Measurements from ENCODE around the gene ZNRF2.
A peak's percentile ranks its signal among the peaks of the same experiment; 100 is the strongest.
"Not testable (repeated sequence)": the region's sequence is repeated elsewhere in the genome, so short reads cannot be mapped to it uniquely, and the experiment has no call there.

The ZNRF2 gene

DNA sequence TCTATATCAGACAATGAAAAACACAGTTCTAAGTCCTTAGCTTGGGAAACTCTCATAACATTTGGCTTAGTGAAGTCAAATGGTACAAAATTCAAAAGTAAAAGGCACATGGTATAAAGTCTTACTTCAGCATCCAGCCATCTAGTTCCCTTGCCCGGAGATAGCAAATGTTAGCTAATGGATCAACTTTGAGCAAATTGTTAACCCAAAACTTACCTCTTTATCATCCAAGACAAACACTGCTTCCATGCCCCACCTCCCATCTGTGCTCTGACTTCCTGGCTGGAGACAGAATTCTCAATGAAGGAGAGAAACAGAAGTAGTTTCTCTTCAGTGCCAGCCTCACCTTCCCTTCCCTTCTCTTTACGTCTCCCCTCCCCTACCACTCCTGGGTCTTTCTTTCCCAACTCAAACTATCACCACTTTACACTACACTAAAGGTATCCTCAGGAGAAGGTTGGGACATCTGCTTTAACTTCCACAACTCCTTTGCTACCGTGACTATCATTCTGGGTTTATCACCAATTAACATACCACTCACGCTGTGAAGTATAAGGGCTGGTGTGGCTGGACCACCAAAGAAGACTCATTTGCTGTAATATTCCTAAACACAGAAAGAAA is 21.2 kb upstream of the ZNRF2 start:
- DNase-seq (ENCODE audit: low spot score), result no peak

DNA sequence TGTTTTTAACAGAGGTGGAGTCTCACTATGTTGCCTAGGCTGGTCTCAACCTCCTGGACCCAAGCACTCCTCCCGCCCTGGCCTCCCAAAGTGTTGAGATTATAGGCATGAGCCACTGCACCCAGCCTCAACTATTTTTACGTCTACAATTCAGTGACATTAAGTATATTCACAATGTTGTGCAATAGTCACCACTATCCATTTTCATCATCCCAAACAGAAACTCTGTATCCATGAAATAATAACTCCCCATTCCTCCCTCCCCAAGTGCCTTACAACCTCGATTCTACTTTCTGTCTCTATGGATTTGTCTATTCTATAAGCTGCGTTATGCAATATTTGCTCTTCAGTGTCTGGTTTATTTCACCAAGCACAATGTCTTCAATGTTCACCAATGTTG is 20.3 kb upstream of the ZNRF2 start:
- DNase-seq (ENCODE audit: low spot score), result no peak

DNA sequence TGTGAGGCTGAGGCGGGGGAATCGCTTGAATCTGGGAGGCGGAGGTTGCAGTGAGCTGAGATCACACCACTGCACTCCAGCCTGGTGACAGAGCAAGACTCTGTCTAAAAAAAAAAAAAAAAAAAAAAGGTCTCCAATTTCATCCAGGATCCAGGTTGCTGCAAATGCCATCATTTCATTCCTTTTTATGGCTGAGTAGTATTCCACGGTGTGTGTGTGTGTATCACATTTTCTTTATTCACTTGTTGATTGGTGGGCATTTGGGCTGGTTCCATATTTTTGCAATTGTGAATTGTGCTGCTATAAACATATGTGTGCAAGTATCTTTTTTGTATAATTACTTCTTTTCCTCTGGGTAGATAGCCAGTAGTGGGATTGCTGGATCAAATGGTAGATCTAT is 19.2 kb upstream of the ZNRF2 start:
- DNase-seq (ENCODE audit: low spot score), result not testable (repeated sequence)

DNA sequence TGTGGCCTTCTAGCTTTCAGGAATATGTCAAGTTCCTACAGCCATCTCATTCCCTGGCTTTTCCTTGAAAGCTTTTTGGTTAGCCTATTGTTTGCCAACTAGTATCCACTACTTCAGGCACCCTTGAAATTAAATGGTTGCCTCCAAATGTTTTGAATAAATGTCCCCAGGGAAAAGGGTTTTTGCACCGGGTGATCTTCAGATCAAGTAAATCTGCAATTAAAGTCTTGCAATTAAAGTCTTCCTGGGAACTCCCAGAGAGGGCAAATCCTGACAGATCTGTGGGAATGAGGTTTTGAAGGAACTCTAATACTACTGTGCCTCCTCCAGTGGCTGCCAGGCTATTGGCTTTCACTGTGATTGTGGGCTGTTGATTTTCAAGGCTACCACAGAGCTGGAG is 17.7 kb upstream of the ZNRF2 start:
- peak; percentile 67 for DNase-seq (ENCODE audit: low spot score)

DNA sequence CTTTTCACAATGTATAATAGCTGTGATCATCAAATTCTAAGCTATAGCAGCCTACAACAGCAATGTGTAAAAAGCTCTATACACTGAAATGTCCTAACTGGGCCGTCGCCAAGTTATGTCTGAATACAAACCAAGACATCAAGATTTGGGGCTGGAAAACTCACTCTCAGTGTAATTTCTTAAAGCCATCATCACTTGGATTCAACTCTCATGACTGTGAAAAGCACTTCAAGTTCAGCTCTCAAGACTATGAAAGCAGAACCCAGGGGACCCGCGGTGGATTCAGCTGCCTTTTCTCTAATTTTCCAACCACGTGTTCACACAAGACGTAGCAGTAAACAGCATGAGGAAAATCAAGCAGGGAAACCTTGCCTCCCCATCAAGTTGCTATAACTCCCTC is 15.8 kb upstream of the ZNRF2 start:
- no peak for DNase-seq (ENCODE audit: low spot score)

DNA sequence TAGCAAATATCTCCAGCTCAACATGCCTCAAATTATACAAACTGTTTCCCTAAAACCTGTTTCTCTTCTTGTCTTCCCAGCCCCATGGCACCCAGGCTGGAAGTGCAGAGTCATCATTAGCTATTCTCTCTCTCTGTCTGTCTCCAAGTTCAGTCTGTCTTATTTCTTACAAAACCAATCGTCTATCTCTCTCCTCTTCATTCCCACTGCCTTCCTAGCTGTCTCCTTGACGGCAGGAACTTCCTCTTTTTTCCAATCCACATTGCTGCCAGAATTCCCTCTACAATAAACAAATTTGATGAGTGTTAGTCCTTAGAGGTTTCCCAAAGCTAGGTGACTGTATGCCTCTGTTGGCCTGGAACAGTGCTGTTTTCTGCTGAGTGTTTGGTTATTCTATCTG is 14.9 kb upstream of the ZNRF2 start:
- no peak for DNase-seq (ENCODE audit: low spot score)

DNA sequence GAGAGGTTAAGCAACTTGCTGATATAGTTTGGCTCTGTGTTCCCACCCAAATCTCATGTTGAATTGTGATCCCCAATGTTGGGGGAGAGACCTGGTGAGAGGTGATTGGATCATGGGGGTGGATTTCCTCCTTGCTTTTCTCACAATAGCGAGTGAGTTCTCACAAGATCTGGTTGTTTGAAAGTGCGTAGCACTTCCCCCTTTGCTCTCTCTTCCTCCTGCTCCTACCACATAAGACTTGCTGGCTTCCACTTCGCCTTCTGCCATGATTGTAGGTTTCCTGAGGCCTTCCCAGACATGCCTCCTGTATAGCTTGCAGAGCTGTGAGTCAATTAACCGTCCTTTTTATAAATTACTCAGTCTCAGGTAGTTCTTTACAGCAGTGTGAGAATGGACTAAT is 13.5 kb upstream of the ZNRF2 start:
- no peak for DNase-seq (ENCODE audit: low spot score)

DNA sequence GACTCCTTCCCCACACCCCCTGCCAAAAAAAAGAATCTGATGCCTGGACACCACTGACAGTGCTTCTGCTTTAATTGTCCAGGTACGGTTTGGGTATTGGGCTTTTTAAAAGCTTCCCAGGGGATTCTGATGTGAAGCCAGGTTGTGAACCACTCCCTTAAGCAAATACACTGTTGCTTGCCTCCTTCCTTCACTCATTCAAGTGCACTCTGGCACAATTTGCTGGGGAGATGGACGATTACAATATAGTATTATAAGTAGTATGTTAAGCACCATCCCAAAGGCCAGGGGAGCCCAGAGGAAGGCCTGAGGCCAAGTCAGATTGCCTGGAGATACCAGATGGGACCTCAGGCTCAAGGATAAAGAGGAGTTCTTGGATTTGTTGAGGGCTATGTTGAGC is 12.3 kb upstream of the ZNRF2 start:
- no peak for DNase-seq (ENCODE audit: low spot score)

DNA sequence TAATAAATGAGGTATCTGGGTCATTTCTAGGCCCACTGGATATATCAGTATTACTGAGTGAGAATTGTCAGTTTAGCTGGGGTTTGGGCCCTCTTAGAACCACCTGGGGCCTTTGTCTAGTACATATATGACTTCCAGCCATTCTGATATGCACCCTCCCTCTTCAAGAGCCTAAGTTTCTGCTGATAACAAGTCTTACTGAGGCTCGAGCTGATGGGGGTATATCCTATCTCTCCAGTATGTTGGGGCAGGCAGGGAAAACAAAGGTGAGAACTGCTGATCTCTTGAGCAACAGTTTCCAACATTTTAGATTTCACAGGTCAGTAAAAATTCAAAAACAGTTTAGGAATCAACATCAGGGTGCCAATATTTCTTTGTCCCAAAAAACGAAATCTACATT is 10.8 kb upstream of the ZNRF2 start:
- no peak for DNase-seq (ENCODE audit: low spot score)

DNA sequence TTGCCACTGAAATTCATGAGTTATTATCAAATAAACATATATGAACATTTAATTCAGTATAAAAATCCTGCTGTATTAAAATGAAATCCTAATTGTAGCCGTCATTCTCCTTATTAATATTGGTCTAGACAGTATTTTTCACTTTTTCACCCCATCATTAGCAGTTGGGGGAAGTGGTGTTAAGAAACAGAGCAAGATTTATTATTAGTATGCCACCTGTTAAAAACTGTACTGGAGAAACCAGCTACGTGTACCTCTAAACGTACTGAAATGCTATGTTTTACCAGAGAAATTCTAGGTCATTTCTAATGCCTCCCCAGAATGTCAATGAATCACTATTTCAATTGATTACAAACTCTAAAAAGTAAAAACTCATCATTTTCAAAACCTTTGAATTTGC is 9.8 kb upstream of the ZNRF2 start:
- no peak for DNase-seq (ENCODE audit: low spot score)

DNA sequence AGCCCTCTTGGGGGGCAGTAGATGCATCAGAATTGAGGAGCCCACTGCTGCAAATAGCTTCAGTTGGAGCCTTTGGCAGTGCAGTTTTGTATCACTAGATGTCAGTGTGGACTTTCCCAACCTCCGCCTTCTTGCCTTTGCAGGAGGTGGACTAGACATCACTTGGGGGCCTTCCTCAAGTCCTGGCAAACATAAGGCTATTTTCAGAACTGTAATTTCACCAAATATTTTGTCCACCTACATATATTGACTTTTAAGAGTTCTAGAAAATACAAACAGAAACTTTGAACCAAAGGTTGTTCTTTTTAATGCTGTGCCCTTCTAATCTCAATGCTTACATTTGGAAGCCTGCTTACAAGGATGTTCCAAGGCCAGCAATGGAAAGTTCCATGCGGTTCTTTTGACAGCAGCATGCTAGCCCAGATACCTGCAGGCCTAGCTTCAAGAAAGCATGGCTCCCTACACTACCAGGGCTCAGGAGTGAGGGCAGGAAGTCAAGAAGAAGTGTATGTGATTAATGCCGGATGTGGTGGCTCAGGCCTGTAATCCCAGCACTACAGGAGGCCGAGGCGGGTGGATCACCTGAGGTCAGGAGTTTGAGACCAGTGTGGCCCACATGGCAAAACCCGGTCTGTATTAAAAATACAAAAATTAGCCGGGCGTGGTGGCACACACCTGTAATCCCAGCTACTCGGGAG is 8.0 kb upstream of the ZNRF2 start:
- DNase-seq (ENCODE audit: low spot score), result peak; percentile 71

DNA sequence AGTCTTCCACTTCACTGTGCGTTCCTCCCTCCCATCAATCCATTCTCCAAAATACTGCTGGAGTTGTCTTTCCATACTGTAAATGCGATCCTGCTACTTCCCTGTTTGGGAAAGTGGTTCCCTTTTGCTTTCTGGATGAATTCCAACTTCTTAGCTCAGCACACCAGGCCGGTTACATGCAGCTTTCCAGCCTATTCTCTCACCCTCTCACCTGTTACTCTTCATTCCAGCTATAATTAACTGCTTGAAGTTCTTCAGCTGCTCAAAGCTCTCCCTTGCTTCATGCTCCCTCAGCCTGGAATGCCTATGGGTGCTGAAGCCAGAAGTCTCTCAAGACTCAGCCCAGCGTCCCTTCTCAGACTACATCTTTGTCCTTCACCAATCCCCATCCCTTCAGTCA is 6.0 kb upstream of the ZNRF2 start:
- no peak for DNase-seq (ENCODE audit: low spot score)

DNA sequence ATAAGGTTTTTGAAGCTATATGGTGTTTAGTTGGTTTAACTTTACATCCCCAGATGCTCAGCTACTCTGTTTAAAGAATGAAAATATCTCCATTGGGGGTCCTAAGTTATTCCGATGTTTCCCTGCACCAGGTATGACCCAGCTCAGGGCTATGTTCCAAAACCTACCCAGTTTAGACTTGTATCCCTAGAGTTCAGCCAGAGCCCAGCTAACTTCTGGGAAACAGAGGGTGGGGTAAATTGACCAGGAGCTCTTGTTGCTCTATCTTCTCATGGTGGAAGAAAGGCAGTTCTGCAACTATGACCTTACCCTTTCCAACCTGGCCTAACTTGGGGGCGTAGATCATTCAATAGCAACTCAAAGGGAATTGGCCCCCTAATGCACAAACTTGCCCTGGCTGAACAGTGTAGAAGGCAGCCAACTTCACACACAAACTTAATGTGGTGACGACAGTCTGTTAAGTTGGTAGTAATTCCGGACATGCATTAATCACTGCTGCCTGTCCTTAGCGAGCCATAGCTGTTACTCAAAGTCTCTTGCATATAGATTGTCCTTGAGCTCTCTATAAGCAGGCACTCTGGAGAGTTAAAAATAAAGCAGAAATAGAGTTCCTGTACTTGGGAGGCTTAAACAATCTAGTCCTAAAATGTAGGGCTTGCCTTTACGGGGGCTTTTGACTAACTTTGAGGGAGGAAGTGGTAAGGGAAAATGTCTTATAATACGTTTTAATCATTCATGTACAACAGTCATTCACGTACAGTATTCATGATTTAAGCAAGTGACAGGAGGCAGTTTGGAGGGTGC is 5.3 kb upstream of the ZNRF2 start:
- no peak for DNase-seq (ENCODE audit: low spot score)

DNA sequence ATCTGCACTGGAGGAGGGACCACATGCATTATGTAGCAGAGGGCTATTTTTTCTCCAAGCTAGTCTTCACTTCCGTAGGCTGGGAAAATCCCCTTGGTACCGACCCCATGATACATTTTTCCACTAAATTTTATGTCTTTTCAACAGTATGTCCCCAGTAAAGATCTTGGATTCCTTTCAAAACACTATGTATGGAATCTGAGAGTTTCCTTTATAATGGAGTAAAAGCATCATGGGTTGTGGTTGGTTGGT is 4.8 kb upstream of the ZNRF2 start:
- DNase-seq (ENCODE audit: low spot score), result no peak

DNA sequence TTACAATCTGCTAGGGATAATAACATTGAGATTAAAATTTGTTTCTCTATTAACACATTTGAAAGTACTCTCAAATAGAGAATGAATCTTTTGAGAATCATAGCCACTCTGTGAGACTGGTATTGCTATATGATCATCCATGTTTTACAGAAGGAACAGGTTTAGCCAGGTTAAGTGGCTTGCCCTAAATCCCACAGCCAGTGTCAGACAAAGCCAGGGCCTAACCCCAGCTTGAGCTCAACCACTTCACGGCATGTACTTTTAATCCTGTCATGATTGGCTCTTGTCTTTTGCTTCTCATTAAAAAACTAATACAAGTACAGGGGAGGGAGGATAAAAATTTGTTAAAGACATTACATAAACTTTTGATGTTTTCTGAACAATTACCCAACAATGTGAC is 3.8 kb upstream of the ZNRF2 start:
- DNase-seq (ENCODE audit: low spot score), result no peak

DNA sequence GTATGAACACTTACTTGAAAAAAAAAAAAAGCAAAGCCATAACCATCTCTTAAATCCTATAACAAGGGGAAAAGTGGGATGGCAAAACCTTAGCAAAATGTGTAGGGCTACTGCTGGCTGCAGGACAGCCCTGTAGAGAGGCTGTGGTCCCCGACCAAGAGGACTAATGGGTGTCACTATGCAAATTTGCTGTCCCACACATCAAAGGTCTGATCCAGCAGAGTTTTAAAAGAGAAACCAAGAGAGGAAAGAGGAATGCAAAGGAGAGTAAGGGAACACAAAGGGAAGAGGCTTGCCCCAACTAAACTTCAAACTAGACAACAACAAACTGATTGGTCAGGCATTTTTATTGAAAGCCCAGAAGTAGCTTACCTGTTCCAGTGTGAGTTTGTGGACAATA is 3.1 kb upstream of the ZNRF2 start:
- DNase-seq (ENCODE audit: low spot score), result no peak

DNA sequence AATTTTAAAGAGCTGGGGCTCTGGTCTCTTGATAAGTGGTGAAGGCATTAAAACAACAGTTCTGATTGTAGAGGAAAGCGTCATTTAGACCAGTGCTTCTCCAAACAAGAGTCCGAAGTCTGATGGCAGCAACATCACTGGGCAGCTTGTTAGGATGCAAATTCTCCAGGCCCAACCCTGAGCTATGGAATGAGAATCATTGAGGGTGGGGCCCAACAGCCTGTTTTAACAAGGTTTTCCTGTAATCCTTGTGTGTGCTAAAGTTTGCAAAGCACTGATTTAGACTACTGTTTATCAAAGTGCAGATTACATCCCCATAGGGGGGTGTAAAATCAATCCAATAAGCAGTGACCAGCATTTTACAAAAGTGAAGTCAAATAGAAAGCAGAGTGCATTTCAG is 2.6 kb upstream of the ZNRF2 start:
- DNase-seq (ENCODE audit: low spot score), result no peak

DNA sequence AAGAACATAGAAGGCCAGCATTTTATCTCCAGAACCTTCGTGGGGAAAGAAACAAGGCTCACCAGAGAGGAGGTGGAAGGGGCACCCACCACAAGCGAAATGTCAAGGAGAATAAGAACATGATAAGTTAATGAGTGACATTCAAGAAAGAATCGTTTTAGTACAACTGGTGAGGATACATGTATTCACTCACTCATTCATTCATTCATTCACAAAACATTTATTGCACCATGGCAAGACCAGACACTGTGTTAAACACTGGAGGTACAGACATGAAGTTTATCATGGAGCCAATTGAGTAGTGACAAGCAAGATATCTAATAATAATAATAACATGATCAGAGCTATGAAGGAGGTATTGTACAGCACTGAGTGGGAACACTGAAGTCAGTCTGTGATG is 1.7 kb upstream of the ZNRF2 start:
- DNase-seq (ENCODE audit: low spot score), result no peak

DNA sequence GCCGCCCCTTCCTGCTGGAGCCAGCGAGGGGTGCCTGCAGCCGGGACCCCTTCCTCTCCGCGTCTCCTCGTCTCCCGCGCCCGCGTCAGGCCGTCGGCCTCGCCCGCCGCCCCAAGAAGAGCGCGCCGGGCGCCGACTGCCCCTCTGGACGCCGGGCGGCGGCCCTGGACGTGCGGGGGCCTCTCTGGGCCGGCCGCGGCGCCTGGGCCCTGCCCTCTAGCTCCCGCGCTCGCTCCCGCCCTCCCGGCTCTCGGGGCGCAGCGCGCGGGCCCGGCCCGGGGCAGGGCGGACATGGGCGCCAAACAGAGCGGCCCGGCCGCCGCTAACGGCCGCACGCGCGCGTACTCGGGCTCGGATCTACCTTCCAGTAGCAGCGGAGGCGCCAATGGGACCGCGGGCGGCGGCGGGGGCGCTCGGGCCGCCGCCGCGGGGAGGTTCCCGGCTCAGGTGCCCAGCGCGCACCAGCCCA is 704 bp downstream of the ZNRF2 start:
- peak; percentile 65 for DNase-seq (ENCODE audit: low spot score)

DNA sequence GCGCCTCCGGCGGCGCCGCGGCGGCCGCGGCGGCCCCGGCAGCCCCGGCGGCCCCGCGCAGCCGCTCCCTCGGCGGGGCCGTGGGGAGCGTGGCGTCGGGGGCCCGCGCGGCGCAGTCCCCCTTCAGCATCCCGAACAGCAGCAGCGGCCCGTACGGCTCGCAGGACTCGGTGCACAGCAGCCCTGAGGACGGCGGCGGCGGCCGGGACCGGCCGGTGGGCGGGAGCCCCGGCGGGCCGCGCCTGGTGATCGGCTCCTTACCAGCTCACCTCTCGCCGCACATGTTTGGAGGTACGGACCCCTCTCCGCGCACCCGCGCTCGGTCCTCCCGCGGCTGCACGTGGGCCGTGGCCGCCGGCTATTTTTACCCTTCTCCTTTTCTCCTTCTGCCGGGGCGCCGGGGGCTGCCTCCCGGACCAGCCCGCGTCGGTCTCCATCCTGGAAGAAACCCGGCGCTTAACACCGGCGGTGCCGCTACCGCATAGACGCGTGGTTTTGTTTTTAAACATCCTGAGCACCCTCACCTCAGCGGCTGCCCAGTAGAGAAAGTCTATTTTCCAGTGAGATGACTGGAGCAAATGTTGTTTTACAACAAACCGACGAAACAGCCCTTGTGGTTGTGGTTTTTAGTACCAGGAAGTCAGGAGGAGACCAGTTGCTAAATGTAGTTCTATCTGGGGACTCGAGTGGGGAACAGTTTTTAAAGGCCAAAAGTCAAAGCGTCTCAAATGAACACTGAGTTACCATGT is 1.3 kb downstream of the ZNRF2 start:
- DNase-seq (ENCODE audit: low spot score), result peak; percentile 73

DNA sequence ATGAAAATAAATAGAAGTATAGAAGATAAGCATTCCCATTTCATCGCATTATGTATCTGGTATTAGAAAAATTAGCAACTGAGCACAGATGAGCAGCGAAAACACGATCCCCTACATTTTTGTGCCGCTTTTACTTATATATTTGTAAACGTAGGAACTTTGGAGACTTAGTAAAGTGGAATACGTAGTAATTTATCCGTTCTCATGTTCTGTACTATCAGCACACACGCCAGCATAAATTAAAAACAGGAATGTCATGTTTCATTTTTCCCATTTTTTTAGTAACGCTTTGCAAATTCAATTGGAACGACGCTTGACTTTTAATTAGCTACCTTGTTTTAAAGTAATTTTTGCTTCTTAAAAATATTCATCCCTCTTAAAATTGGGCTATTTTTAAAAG is 2.4 kb downstream of the ZNRF2 start:
- no peak for DNase-seq (ENCODE audit: low spot score)

DNA sequence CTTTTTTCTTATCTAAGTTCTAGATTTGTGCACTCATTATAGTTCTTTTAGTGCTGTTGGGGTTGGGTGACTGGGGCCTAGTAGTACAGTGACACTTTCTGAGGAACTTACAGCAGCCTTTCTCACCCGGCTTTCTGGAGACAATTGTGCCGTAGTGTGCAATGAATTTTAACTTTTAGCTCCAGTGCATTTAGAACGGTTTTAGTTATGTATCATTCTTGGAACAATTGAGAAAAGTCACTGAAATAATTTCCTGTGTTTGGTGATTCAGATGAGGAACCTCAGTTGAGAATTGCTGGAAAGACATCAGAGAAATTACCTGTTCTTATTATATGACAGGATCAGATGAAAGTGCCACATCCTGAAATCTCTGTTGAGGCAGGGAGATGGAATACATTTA is 3.2 kb downstream of the ZNRF2 start:
- DNase-seq (ENCODE audit: low spot score), result not testable (repeated sequence)

DNA sequence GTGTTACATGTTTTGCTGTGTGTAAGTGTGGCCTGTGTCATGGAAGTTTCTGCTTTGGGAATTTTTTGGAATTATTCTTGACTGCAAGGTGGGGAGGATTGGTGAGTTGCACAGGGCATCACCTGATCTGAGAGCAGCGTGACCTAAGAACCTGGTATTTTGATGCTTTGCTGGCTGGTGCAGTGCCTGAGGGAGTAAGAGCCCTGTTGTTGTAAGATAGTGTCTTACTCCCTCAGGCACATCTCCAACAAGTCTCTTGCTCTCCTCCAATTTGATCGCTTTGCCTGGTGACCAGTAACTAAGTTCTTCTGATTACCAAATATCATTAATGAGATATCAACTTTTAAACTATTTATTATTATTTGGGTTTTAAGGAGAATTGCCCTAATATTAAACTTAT is 5.2 kb downstream of the ZNRF2 start:
- not testable (repeated sequence) for DNase-seq (ENCODE audit: low spot score)

Measured in D341Med (cell line).